ENCODE measurements around the gene PRKN. TPM values are rescaled to one million over a fixed set of nuclear protein-coding genes. Genes with fewer than 3 reads are reported as not detected.

PRKN gene
- total RNA-seq, 4 donors from 2014 or later = 9.6 to 17.0 (median 11.6) TPM

- TF ChIP-seq CTCF (IDR thresholded peaks at IDR 0.05; ENCODE audit: low read depth) = no peak
Measured at GRCh38 chr6:161636882-161637430, 1090.6 kb downstream of the PRKN start.

GRCh38 chr6:161635975-161636374, 1091.6 kb downstream of the PRKN start:
- TF ChIP-seq CTCF (IDR thresholded peaks at IDR 0.05; ENCODE audit: low read depth) = no peak

GRCh38 chr6:161634916-161635315, 1092.7 kb downstream of the PRKN start:
- no peak for TF ChIP-seq CTCF (IDR thresholded peaks at IDR 0.05; ENCODE audit: low read depth)

GRCh38 chr6:161631676-161632194, 1095.8 kb downstream of the PRKN start:
- TF ChIP-seq CTCF (IDR thresholded peaks at IDR 0.05; ENCODE audit: low read depth) = no peak

- TF ChIP-seq CTCF (IDR thresholded peaks at IDR 0.05; ENCODE audit: low read depth) = no peak
Measured at GRCh38 chr6:161630674-161631073, 1096.9 kb downstream of the PRKN start.

- no peak for TF ChIP-seq CTCF (IDR thresholded peaks at IDR 0.05; ENCODE audit: low read depth)
Measured at GRCh38 chr6:161626132-161626676, 1101.4 kb downstream of the PRKN start.

- no peak for TF ChIP-seq CTCF (IDR thresholded peaks at IDR 0.05; ENCODE audit: low read depth)
Measured at GRCh38 chr6:161624111-161624510, 1103.5 kb downstream of the PRKN start.
